IMR-90 (cell line): ENCODE results near the gene BIK. TPM values are rescaled to one million over a fixed set of nuclear protein-coding genes. Genes with fewer than 3 reads are reported as not detected.

Source experiments
- ATAC-seq: fragments of 200-7000 bp; cut with Tn5 transposase; 2 replicates; pipeline ENCODE4 v1.9.1; 2020; ENCODE audit warnings: low read depth, mild to moderate bottlenecking, moderate library complexity
- BruUV-seq: library from RNA; stranded (reverse); fragments of 400-500 nt; replicated peaks from 2 replicates; lab custom pipeline; 2021; lab: Mats Ljungman, UMichigan
- CTCF ChIA-PET: fragments of 300-600 bp; formaldehyde crosslinking; extraction: SDS; loops from one replicate; lab custom pipeline; 2021; ENCODE audit warnings: antibody characterized with exemption; lab: Yijun Ruan, JAX
- POLR2A ChIA-PET: fragments of 300-600 bp; sonication (Branson Sonifier 250); formaldehyde crosslinking; loops from one replicate; lab custom pipeline; 2022; ENCODE audit warnings: antibody characterized with exemption; ENCODE audit not compliant: unreplicated experiment; lab: Charles Lee
- DNase-seq: peaks from one replicate; pipeline ENCODE4 v3.0.0; 2013
- H2AFZ ChIP-seq: replicated peaks from 2 replicates; pipeline ENCODE3; 2013; ENCODE audit warnings: low read length, mild to moderate bottlenecking; ENCODE audit not compliant: poor library complexity
- H2AK5ac ChIP-seq: 2 replicates; pipeline ENCODE4 v1.6.1; 2013; ENCODE audit warnings: low read depth, low read length, inconsistent platforms
- H2AK9ac ChIP-seq: replicated peaks from 2 replicates; pipeline ENCODE3; 2013; ENCODE audit warnings: mild to moderate bottlenecking, low read depth, low read length, moderate library complexity; ENCODE audit not compliant: poor library complexity
- H2BK120ac ChIP-seq: 2 replicates; pipeline ENCODE4 v1.6.1; 2013; ENCODE audit warnings: low read depth, low read length, inconsistent platforms
- H2BK15ac ChIP-seq: 3 replicates; pipeline ENCODE4 v1.6.1; 2013; ENCODE audit warnings: low read depth, low read length, inconsistent platforms
- H2BK20ac ChIP-seq: 2 replicates; pipeline ENCODE4 v1.6.1; 2013; ENCODE audit warnings: low read depth, mild to moderate bottlenecking, inconsistent platforms, low read length, moderate library complexity
- H2BK5ac ChIP-seq: 2 replicates; pipeline ENCODE4 v1.6.1; 2013; ENCODE audit warnings: mild to moderate bottlenecking, low read depth, low read length, inconsistent platforms; ENCODE audit not compliant: poor library complexity, severe bottlenecking
- H3K14ac ChIP-seq: replicated peaks from 2 replicates; pipeline ENCODE4 v1.6.1; 2013; ENCODE audit warnings: low read depth, low read length, inconsistent platforms
- H3K18ac ChIP-seq: 2 replicates; pipeline ENCODE4 v1.6.1; 2013; ENCODE audit warnings: low read depth, low read length, control low read depth
- H3K23ac ChIP-seq: 2 replicates; pipeline ENCODE4 v1.6.1; 2013; ENCODE audit warnings: low read depth, low read length, inconsistent platforms
- H3K27ac ChIP-seq: 2 replicates; pipeline ENCODE4 v1.5.1; 2013; ENCODE audit warnings: mild to moderate bottlenecking, control low read depth, low read length; ENCODE audit not compliant: insufficient read depth
- H3K27me3 ChIP-seq: 2 replicates; pipeline ENCODE4 v1.6.1; 2013; ENCODE audit warnings: low read length; ENCODE audit not compliant: control insufficient read depth, insufficient read depth
- H3K36me3 ChIP-seq: 2 replicates; pipeline ENCODE4 v1.6.1; 2013; ENCODE audit warnings: low read length, mixed read lengths; ENCODE audit not compliant: control insufficient read depth, insufficient read depth
- H3K4ac ChIP-seq: 2 replicates; pipeline ENCODE4 v1.6.1; 2013; ENCODE audit warnings: low read depth, low read length, inconsistent platforms
- H3K4me1 ChIP-seq: 2 replicates; pipeline ENCODE4 v1.6.1; 2013; ENCODE audit warnings: low read length, mixed read lengths; ENCODE audit not compliant: control insufficient read depth, insufficient read depth
- H3K4me2 ChIP-seq: 2 replicates; pipeline ENCODE4 v1.6.1; 2013; ENCODE audit warnings: low read depth, mild to moderate bottlenecking, control low read depth, low read length, moderate library complexity
- H3K4me3 ChIP-seq: 2 replicates; pipeline ENCODE4 v1.5.1; 2013; ENCODE audit warnings: low read depth, mild to moderate bottlenecking, control low read depth, low read length, moderate library complexity; ENCODE audit not compliant: insufficient read depth
- H3K56ac ChIP-seq: 2 replicates; pipeline ENCODE4 v1.6.1; 2013; ENCODE audit warnings: low read length, inconsistent platforms; ENCODE audit not compliant: insufficient read depth; ENCODE audit errors: extremely low read depth
- H3K79me1 ChIP-seq, 2 experiments: 2 replicates each; pipeline ENCODE4 v1.6.1; 2013; ENCODE audit warnings: low read length in 2 of 2, inconsistent platforms in 1 of 2, low read depth in 1 of 2
- H3K9ac ChIP-seq: 2 replicates; pipeline ENCODE4 v1.6.1; 2013; ENCODE audit warnings: low read depth, low read length, control low read depth
- H3K9me1 ChIP-seq: 2 replicates; pipeline ENCODE4 v1.6.1; 2013; ENCODE audit warnings: low read length, inconsistent platforms; ENCODE audit not compliant: insufficient read depth
- H3K9me3 ChIP-seq: 2 replicates; pipeline ENCODE4 v1.6.1; 2013; ENCODE audit warnings: low read length; ENCODE audit not compliant: control insufficient read depth, insufficient read depth
- H4K20me1 ChIP-seq: 2 replicates; pipeline ENCODE4 v1.6.1; 2013; ENCODE audit warnings: low read length, inconsistent platforms; ENCODE audit not compliant: insufficient read depth
- H4K5ac ChIP-seq: 2 replicates; pipeline ENCODE4 v1.6.1; 2013; ENCODE audit warnings: mild to moderate bottlenecking, low read depth, low read length, control low read depth
- H4K8ac ChIP-seq, 2 experiments: 2 replicates each; pipeline ENCODE4 v1.6.1; 2013; ENCODE audit warnings: low read depth in 2 of 2, low read length in 2 of 2, control low read depth in 1 of 2, inconsistent platforms in 1 of 2
- H4K91ac ChIP-seq: 2 replicates; pipeline ENCODE4 v1.6.1; 2013; ENCODE audit warnings: low read depth, low read length, inconsistent platforms; ENCODE audit not compliant: insufficient read depth
- BHLHE40 ChIP-seq: fragments of 150-350 bp; IDR thresholded peaks from 2 replicates; pipeline ENCODE4 v1.6.1; 2016; ENCODE audit warnings: mild to moderate bottlenecking, low read depth, low read length
- CHD1 ChIP-seq: IDR thresholded peaks from 2 replicates; pipeline ENCODE4 v1.6.1; 2012; ENCODE audit warnings: low read depth, low read length, improper control_type of control experiment
- ELK1 ChIP-seq: fragments of 150-350 bp; IDR thresholded peaks from 2 replicates; pipeline ENCODE4 v1.6.1; 2016; ENCODE audit warnings: low read depth, mild to moderate bottlenecking, low read length, moderate library complexity, borderline replicate concordance
- FOS ChIP-seq: fragments of 150-350 bp; IDR thresholded peaks from 2 replicates; pipeline ENCODE4 v1.6.1; 2016; ENCODE audit warnings: low read depth, low read length
- MAFK ChIP-seq: IDR thresholded peaks from 2 replicates; pipeline ENCODE4 v1.6.1; 2012; ENCODE audit warnings: low read depth, low read length, improper control_type of control experiment
- MAZ ChIP-seq: IDR thresholded peaks from 2 replicates; pipeline ENCODE4 v1.6.1; 2012; ENCODE audit warnings: low read depth, mild to moderate bottlenecking, low read length, improper control_type of control experiment, moderate library complexity, borderline replicate concordance
- MXI1 ChIP-seq: IDR thresholded peaks from 2 replicates; pipeline ENCODE4 v1.6.1; 2012; ENCODE audit warnings: low read depth, mild to moderate bottlenecking, low read length, moderate library complexity, borderline replicate concordance
- NFE2L2 ChIP-seq: fragments of 150-350 bp; IDR thresholded peaks from 2 replicates; pipeline ENCODE4 v1.6.1; 2016; ENCODE audit warnings: low read depth, mild to moderate bottlenecking, low read length
- POLR2A ChIP-seq: IDR thresholded peaks from 2 replicates; pipeline ENCODE4 v1.6.1; 2012; ENCODE audit warnings: mild to moderate bottlenecking, low read depth, low read length
- RCOR1 ChIP-seq: IDR thresholded peaks from 2 replicates; pipeline ENCODE4 v1.6.1; 2012; ENCODE audit warnings: mild to moderate bottlenecking, low read length, improper control_type of control experiment; ENCODE audit not compliant: insufficient replicate concordance
- RFX5 ChIP-seq: IDR thresholded peaks from 2 replicates; pipeline ENCODE4 v1.8.0; 2012; ENCODE audit warnings: low read depth, mild to moderate bottlenecking, low read length, moderate library complexity
- SMC3 ChIP-seq: fragments of 150-350 bp; IDR thresholded peaks from 2 replicates; pipeline ENCODE4 v1.6.1; 2016; ENCODE audit warnings: low read depth, mild to moderate bottlenecking, antibody characterized with exemption, low read length, moderate library complexity
- WGBS, 2 experiments: methylation state at CpG; one replicate each; pipeline versions ENCODE4 v1.1.5 to v1.1.7; 2013; ENCODE audit warnings: missing lambda C conversion rate in 2 of 2; ENCODE audit not compliant: insufficient read length in 1 of 2; ENCODE audit errors: extremely low coverage in 2 of 2; 5-methylcytosine and 5-hydroxymethylcytosine counted together
- dilution Hi-C: fragments of 300-500 bp; cut with HindIII; formaldehyde crosslinking; loops from one replicate; pipeline ENCODE4 v1.14.3; 2018; ENCODE audit warnings: low sequenced_read_pairs; ENCODE audit not compliant: unreplicated experiment
- in situ Hi-C: fragments of 300-500 bp; cut with MboI; formaldehyde crosslinking; loops from 3 replicates; pipeline ENCODE4 v1.14.3; 2019; ENCODE audit warnings: low sequenced_read_pairs, inconsistent platforms, mixed read lengths
- intact Hi-C: fragments of 100-400 bp; cut with micrococcal nuclease; formaldehyde crosslinking; loops from 2 replicates; pipeline ENCODE4 v1.10.0; 2022
- polyA plus RNA-seq, 3 experiments: library from polyadenylated mRNA; depleted of rRNA; stranded (reverse); fragments of >200 nt; gene quantifications; 2 replicates each; pipeline ENCODE4 v1.2.3, GENCODE V29; 2012; ENCODE audit warnings: low replicate concordance in 1 of 3
- total RNA-seq: library from RNA; depleted of rRNA; stranded (reverse); fragments of >200 nt; gene quantifications from 2 replicates; pipeline ENCODE4 v1.2.3, GENCODE V29; 2012

BIK gene
- total and polyA plus RNA-seq, 2 of the 4 experiments (the other 2 are of a cell fraction): 0.18 TPM; not detected in 1

- BruUV-seq: no TSS peak
- Histone ChIP-seq H3K4me2 (no peak overlapping the region), H3K27ac (no peak overlapping the region), H3K9ac (no peak overlapping the region), H4K5ac (no peak overlapping the region), H3K4ac (no peak overlapping the region), H3K9me1 (peaks cover 4% of the 10 kb centered on the region), H2AK5ac (no peak overlapping the region), H2AFZ (no peak overlapping the region), H3K9me3 (no peaks in the 10 kb centered on the region), H4K8ac (no peak overlapping the region), H3K27me3 (no peaks in the 10 kb centered on the region), H3K23ac (no peak overlapping the region), H2BK20ac (no peak overlapping the region), H3K79me1 (peaks cover 5 to 16% of the 10 kb centered on the region in 2 experiments; a peak in 3 of 4 replicates), H3K14ac (no peak overlapping the region; the same call in 1 of the 2 replicates), H3K36me3 (peaks cover 31% of the 10 kb centered on the region), H3K56ac (no peak overlapping the region), H3K18ac (no peak overlapping the region), H4K91ac (no peak overlapping the region), H3K4me1 (no peaks in the 10 kb centered on the region), H4K20me1 (peaks cover 16% of the 10 kb centered on the region), H2BK15ac (no peak overlapping the region), H2BK5ac (no peak overlapping the region), H2BK120ac (no peak overlapping the region), H2AK9ac (no peak overlapping the region), H3K4me3 (no peak overlapping the region)
- POLR2A ChIA-PET: no interaction called here
- intact Hi-C loops: no loop called here
- in situ Hi-C loops: no loop called here
- dilution Hi-C loops: no loop called here
- TF ChIP-seq BHLHE40 (no peak), ELK1 (no peak), MXI1 (no peak), MAFK (no peak), NFE2L2 (no peak), RFX5 (no peak), RCOR1 (no peak), MAZ (no peak), SMC3 (no peak), POLR2A (no peak), FOS (no peak), CHD1 (no peak)
- DNase-seq (no peak), ATAC-seq (no peak)
- WGBS, 2 experiments: 77% methylated on average over 10 of the region's 16 CpGs; no CpG with 5 or more reads in 1 of the 2 experiments
- CTCF ChIA-PET: no interaction called here
Observed at GRCh38 chr22:43164636-43165035, 54.1 kb downstream of the BIK start.
